GM23338 (cell line): Measurements from ENCODE around the gene KIFC3. TPM values are rescaled to one million over a fixed set of nuclear protein-coding genes. Genes with fewer than 3 reads are reported as not detected.

Experiments used
- ATAC-seq: fragments of 200-7000 bp; cut with Tn5 transposase; 3 replicates; pipeline ENCODE4 v1.9.1; 2020
- DNase-seq: peaks from one replicate; pipeline ENCODE4 v3.0.0-alpha.2; 2015; ENCODE audit warnings: low spot score
- H2AFZ ChIP-seq: fragments of 200-600 bp; sonication (generic); 2 replicates; pipeline ENCODE4 v1.8.0; 2016; ENCODE audit warnings: antibody characterized with exemption, mild to moderate bottlenecking, moderate library complexity
- H3F3A ChIP-seq: fragments of 200-600 bp; sonication (generic); replicated peaks from 2 replicates; pipeline ENCODE4 v1.8.0; 2017; ENCODE audit warnings: antibody characterized with exemption, mixed run types, low read depth
- H3K27ac ChIP-seq: fragments of 200-600 bp; sonication (generic); 2 replicates; pipeline ENCODE4 v1.6.1; 2016; ENCODE audit warnings: low read depth
- H3K27me3 ChIP-seq: fragments of 200-600 bp; sonication (generic); 2 replicates; pipeline ENCODE4 v1.8.0; 2016; ENCODE audit warnings: mild to moderate bottlenecking, mixed run types, moderate library complexity; ENCODE audit not compliant: insufficient read depth
- H3K36me3 ChIP-seq: fragments of 200-600 bp; sonication (generic); 2 replicates; pipeline ENCODE4 v1.8.0; 2016; ENCODE audit warnings: mild to moderate bottlenecking; ENCODE audit not compliant: insufficient read depth
- H3K4me1 ChIP-seq: fragments of 200-600 bp; sonication (generic); 2 replicates; pipeline ENCODE4 v1.8.0; 2016; ENCODE audit warnings: mild to moderate bottlenecking, moderate library complexity; ENCODE audit not compliant: insufficient read depth
- H3K4me2 ChIP-seq: fragments of 200-600 bp; sonication (generic); 2 replicates; pipeline ENCODE4 v1.7.1; 2017; ENCODE audit warnings: mixed run types
- H3K4me3 ChIP-seq: fragments of 200-600 bp; sonication (generic); 2 replicates; pipeline ENCODE4 v1.6.1; 2016; ENCODE audit warnings: mixed run types
- H3K79me2 ChIP-seq: fragments of 200-600 bp; sonication (generic); replicated peaks from 2 replicates; pipeline ENCODE4 v1.8.0; 2017; ENCODE audit warnings: mild to moderate bottlenecking; ENCODE audit not compliant: insufficient read depth
- H3K9me2 ChIP-seq: fragments of 200-600 bp; sonication (generic); 2 replicates; pipeline ENCODE4 v1.8.0; 2017; ENCODE audit not compliant: insufficient read depth
- H4K20me1 ChIP-seq: fragments of 200-600 bp; sonication (generic); replicated peaks from 2 replicates; pipeline ENCODE4 v1.8.0; 2017; ENCODE audit warnings: mild to moderate bottlenecking; ENCODE audit not compliant: insufficient read depth
- H3K27ac Mint-ChIP-seq: 2 replicates; pipeline ENCODE4 v1.8.0; 2020; ENCODE audit warnings: inconsistent platforms, mild to moderate bottlenecking, moderate library complexity, mixed read lengths
- H3K27me3 Mint-ChIP-seq: 3 replicates; pipeline ENCODE4 v1.8.0; 2022; ENCODE audit warnings: low read depth, mild to moderate bottlenecking, moderate library complexity, mixed read lengths, inconsistent platforms; ENCODE audit not compliant: insufficient read depth, poor library complexity
- H3K36me3 Mint-ChIP-seq: 3 replicates; pipeline ENCODE4 v1.8.0; 2021; ENCODE audit warnings: low read depth, mild to moderate bottlenecking, inconsistent platforms, moderate library complexity, mixed read lengths
- H3K4me1 Mint-ChIP-seq: 3 replicates; pipeline ENCODE4 v1.8.0; 2020; ENCODE audit warnings: mild to moderate bottlenecking, inconsistent platforms, mixed read lengths
- H3K4me3 Mint-ChIP-seq: 3 replicates; pipeline ENCODE4 v1.8.0; 2021; ENCODE audit warnings: moderate library complexity, mild to moderate bottlenecking, inconsistent platforms, mixed read lengths
- H3K9me3 Mint-ChIP-seq: 3 replicates; pipeline ENCODE4 v1.8.0; 2020; ENCODE audit warnings: moderate library complexity, mild to moderate bottlenecking, inconsistent platforms, mixed read lengths
- CREB1 ChIP-seq: fragments of 250-450 bp; sonication (Bioruptor Pico); IDR thresholded peaks from 2 replicates; pipeline ENCODE4 v1.5.0; 2020; ENCODE audit warnings: low read depth, mild to moderate bottlenecking, moderate library complexity
- EZH2phosphoT487 ChIP-seq: fragments of 200-600 bp; sonication (generic); IDR thresholded peaks from one replicate; pipeline ENCODE4 v1.8.1; 2018; ENCODE audit warnings: antibody characterized with exemption; ENCODE audit not compliant: unreplicated experiment
- JUNB ChIP-seq: IDR thresholded peaks from one replicate; pipeline ENCODE4 v1.6.1; 2016; ENCODE audit warnings: antibody characterized with exemption; ENCODE audit not compliant: unreplicated experiment
- POLR2AphosphoS5 ChIP-seq: IDR thresholded peaks from 2 replicates; pipeline ENCODE4 v1.6.1; 2016; ENCODE audit warnings: antibody characterized with exemption, low read depth
- STAT1 ChIP-seq: IDR thresholded peaks from one replicate; pipeline ENCODE4 v1.6.1; 2016; ENCODE audit warnings: antibody characterized with exemption; ENCODE audit not compliant: unreplicated experiment
- ZNF331 ChIP-seq: fragments of 250-450 bp; sonication (Bioruptor Pico); IDR thresholded peaks from 2 replicates; pipeline ENCODE4 v1.5.0; 2020; ENCODE audit warnings: low read depth, mild to moderate bottlenecking, moderate library complexity
- polyA plus RNA-seq: library from polyadenylated mRNA; unstranded; fragments of >200 nt; fragmentation: Nextera tagmentation; extraction: Ambion mirVana; gene quantifications from 2 replicates; pipeline ENCODE4 v1.2.1, GENCODE V29; 2016
- total RNA-seq: library from RNA; depleted of rRNA; stranded (reverse); fragments of >200 nt; shearing (Covaris generic); gene quantifications from 2 replicates; pipeline ENCODE4 v1.2.3, GENCODE V29; 2014
- TF ChIP-seq, protein P1 (sequence below): fragments of 250-450 bp; sonication (Bioruptor Pico); IDR thresholded peaks from 2 replicates; pipeline ENCODE4 v1.5.0; 2020; ENCODE audit warnings: mild to moderate bottlenecking, moderate library complexity
- TF ChIP-seq, protein P2 (sequence below): IDR thresholded peaks from 2 replicates; pipeline ENCODE4 v1.6.1; 2016; ENCODE audit warnings: antibody characterized with exemption
- TF ChIP-seq, protein P3 (sequence below), 2 experiments: fragments of 200-600 bp in 1 of 2; sonication (generic) in 1 of 2; conservative IDR thresholded peaks; 2 replicates each; pipeline versions ENCODE4 v1.5.1 to v1.6.1; 2016 to 2017; ENCODE audit warnings: antibody characterized with exemption in 2 of 2, low read depth in 2 of 2, mild to moderate bottlenecking in 2 of 2, moderate library complexity in 1 of 2

Gene KIFC3
- total and polyA plus RNA-seq, 2 experiments from 2014 or later, result 4.4 to 12.5 TPM

DNA sequence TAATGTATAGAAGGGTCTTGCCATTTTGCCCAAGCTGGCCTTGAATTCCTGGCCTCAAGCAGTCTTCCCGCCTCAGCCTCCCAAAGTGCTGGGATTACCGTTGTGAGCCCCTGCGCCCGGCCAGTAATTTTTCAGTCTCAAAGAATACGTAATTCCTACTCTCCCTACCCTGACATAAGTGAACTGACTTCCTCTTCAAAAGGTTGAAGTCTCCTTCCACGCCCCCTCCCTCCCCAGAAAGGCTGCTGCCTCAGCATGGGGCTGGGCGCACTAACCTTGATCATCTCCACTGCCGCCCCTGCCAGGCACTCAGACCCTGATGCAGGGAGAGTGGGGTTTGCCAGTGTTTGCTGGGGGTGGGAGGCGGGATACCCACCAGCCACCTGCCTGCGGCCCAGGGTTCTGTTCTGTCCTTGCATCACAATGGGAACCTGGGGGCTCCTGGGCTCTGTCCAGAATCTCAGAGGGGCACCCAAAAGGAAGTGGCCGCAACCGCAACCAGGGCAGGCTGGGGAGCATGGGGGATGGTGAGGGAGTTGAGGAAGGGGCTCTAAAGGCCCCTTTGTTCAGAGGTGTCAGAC lies 27.5 kb downstream of the KIFC3 start (continued):
- TF ChIP-seq STAT1 (no peak), CREB1 (CRISPR knock-in tag) (no peak)

DNA sequence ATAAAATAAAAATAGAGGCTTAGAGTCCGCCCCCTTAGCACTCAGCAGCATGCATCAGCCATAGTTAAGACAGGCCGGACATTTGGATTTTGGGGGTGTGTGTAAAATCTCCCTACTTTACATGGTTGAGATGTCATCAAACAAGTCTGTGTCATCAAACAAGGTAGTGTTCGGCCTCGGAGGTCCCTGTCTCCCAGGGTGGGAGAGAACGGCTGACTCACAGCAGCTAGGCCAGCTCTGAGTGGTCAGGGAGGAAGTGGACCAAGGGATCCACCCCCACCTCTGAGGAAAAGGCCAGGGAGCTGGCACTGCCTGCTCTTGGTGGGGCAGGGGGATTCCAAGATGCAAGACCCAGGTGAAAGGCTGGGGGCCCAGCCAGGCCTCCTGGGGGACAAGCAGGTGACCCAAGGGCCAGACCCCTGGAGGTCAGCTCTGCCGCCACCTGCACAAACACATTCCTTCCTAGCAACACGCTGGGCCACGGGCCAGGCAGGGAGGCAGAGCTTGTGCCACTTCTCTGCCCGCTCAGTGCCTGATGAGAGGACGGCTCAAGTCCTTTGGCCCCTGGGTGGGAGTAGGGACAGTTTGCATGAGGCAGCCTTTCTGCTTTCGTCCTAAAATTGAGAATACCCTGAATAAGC lies 28.5 kb downstream of the KIFC3 start:
- Histone ChIP-seq H3K4me3 (no peak overlapping the region), H3K9me2 (no peaks in the 10 kb centered on the region), H3K4me2 (no peak overlapping the region), H3K36me3 (no peaks in the 10 kb centered on the region), H2AFZ (no peak overlapping the region), H3F3A (peaks cover 7% of the 10 kb centered on the region), H3K27me3 (no peaks in the 10 kb centered on the region), H4K20me1 (no peaks in the 10 kb centered on the region; the same call in 1 of the 2 replicates), H3K79me2 (no peaks in the 10 kb centered on the region), H3K4me1 (peaks cover 17% of the 10 kb centered on the region), H3K27ac (no peak overlapping the region)
- H3K9me3 Mint-ChIP-seq, result no peaks in the 10 kb centered on the region
- TF ChIP-seq, protein P1, sequence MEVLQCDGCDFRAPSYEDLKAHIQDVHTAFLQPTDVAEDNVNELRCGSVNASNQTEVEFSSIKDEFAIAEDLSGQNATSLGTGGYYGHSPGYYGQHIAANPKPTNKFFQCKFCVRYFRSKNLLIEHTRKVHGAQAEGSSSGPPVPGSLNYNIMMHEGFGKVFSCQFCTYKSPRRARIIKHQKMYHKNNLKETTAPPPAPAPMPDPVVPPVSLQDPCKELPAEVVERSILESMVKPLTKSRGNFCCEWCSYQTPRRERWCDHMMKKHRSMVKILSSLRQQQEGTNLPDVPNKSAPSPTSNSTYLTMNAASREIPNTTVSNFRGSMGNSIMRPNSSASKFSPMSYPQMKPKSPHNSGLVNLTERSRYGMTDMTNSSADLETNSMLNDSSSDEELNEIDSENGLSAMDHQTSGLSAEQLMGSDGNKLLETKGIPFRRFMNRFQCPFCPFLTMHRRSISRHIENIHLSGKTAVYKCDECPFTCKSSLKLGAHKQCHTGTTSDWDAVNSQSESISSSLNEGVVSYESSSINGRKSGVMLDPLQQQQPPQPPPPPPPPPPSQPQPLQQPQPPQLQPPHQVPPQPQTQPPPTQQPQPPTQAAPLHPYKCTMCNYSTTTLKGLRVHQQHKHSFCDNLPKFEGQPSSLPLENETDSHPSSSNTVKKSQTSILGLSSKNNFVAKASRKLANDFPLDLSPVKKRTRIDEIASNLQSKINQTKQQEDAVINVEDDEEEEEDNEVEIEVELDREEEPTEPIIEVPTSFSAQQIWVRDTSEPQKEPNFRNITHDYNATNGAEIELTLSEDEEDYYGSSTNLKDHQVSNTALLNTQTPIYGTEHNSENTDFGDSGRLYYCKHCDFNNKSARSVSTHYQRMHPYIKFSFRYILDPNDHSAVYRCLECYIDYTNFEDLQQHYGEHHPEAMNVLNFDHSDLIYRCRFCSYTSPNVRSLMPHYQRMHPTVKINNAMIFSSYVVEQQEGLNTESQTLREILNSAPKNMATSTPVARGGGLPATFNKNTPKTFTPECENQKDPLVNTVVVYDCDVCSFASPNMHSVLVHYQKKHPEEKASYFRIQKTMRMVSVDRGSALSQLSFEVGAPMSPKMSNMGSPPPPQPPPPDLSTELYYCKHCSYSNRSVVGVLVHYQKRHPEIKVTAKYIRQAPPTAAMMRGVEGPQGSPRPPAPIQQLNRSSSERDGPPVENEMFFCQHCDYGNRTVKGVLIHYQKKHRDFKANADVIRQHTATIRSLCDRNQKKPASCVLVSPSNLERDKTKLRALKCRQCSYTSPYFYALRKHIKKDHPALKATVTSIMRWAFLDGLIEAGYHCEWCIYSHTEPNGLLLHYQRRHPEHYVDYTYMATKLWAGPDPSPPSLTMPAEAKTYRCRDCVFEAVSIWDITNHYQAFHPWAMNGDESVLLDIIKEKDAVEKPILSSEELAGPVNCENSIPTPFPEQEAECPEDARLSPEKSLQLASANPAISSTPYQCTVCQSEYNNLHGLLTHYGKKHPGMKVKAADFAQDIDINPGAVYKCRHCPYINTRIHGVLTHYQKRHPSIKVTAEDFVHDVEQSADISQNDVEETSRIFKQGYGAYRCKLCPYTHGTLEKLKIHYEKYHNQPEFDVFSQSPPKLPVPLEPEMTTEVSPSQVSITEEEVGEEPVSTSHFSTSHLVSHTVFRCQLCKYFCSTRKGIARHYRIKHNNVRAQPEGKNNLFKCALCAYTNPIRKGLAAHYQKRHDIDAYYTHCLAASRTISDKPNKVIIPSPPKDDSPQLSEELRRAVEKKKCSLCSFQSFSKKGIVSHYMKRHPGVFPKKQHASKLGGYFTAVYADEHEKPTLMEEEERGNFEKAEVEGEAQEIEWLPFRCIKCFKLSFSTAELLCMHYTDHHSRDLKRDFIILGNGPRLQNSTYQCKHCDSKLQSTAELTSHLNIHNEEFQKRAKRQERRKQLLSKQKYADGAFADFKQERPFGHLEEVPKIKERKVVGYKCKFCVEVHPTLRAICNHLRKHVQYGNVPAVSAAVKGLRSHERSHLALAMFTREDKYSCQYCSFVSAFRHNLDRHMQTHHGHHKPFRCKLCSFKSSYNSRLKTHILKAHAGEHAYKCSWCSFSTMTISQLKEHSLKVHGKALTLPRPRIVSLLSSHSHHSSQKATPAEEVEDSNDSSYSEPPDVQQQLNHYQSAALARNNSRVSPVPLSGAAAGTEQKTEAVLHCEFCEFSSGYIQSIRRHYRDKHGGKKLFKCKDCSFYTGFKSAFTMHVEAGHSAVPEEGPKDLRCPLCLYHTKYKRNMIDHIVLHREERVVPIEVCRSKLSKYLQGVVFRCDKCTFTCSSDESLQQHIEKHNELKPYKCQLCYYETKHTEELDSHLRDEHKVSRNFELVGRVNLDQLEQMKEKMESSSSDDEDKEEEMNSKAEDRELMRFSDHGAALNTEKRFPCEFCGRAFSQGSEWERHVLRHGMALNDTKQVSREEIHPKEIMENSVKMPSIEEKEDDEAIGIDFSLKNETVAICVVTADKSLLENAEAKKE (CRISPR knock-in tag), result no peak
- no peak for TF ChIP-seq ZNF331 (CRISPR knock-in tag)
- TF ChIP-seq, protein P2, sequence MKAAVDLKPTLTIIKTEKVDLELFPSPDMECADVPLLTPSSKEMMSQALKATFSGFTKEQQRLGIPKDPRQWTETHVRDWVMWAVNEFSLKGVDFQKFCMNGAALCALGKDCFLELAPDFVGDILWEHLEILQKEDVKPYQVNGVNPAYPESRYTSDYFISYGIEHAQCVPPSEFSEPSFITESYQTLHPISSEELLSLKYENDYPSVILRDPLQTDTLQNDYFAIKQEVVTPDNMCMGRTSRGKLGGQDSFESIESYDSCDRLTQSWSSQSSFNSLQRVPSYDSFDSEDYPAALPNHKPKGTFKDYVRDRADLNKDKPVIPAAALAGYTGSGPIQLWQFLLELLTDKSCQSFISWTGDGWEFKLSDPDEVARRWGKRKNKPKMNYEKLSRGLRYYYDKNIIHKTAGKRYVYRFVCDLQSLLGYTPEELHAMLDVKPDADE, result no peak
- no peak for TF ChIP-seq JUNB
- no peak for TF ChIP-seq POLR2AphosphoS5
- TF ChIP-seq, protein P3, sequence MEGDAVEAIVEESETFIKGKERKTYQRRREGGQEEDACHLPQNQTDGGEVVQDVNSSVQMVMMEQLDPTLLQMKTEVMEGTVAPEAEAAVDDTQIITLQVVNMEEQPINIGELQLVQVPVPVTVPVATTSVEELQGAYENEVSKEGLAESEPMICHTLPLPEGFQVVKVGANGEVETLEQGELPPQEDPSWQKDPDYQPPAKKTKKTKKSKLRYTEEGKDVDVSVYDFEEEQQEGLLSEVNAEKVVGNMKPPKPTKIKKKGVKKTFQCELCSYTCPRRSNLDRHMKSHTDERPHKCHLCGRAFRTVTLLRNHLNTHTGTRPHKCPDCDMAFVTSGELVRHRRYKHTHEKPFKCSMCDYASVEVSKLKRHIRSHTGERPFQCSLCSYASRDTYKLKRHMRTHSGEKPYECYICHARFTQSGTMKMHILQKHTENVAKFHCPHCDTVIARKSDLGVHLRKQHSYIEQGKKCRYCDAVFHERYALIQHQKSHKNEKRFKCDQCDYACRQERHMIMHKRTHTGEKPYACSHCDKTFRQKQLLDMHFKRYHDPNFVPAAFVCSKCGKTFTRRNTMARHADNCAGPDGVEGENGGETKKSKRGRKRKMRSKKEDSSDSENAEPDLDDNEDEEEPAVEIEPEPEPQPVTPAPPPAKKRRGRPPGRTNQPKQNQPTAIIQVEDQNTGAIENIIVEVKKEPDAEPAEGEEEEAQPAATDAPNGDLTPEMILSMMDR (conservative IDR thresholded peaks at IDR 0.05; ENCODE audit: low read depth in 2 of 2), result no peak
- TF ChIP-seq CREB1 (CRISPR knock-in tag), result no peak
- TF ChIP-seq EZH2phosphoT487, result no peak
- peaks cover 31% of the 10 kb centered on the region for H3K4me1 Mint-ChIP-seq
- DNase-seq (no peak), ATAC-seq (no peak)
- H3K4me3 Mint-ChIP-seq, result no peak overlapping the region
- H3K36me3 Mint-ChIP-seq, result no peaks in the 10 kb centered on the region
- no peak overlapping the region for H3K27ac Mint-ChIP-seq
- H3K27me3 Mint-ChIP-seq, result peaks cover 16% of the 10 kb centered on the region
